Tongue (tissue), 2 donors: ENCODE results near the gene VAPA. TPM values are rescaled to one million over a fixed set of nuclear protein-coding genes. Genes with fewer than 3 reads are reported as not detected.

Experiments used
- DNase-seq: peaks from one replicate; pipeline ENCODE4 v3.0.0-alpha.2; 2015
- total RNA-seq: library from RNA; depleted of rRNA; stranded (reverse); fragments of >200 nt; gene quantifications from one replicate; pipeline ENCODE4 v1.2.3, GENCODE V29; 2014

Gene VAPA
- total RNA-seq, 1 donor from 2014 or later: 356 TPM

- no peak for DNase-seq
These were observed 61.8 kb downstream of the VAPA start for GRCh38 chr18:9975658-9976057.

GRCh38 chr18:9982711-9983110, 68.9 kb downstream of the VAPA start:
- DNase-seq: no peak

GRCh38 chr18:9984080-9984479, 70.3 kb downstream of the VAPA start:
- DNase-seq: no peak

- DNase-seq: no peak
These were observed 71.8 kb downstream of the VAPA start for GRCh38 chr18:9985641-9986040.

GRCh38 chr18:9986156-9986930, 72.5 kb downstream of the VAPA start:
- no peak for DNase-seq

- DNase-seq: no peak
These were observed 73.5 kb downstream of the VAPA start for GRCh38 chr18:9987345-9987744.

- DNase-seq: peak; percentile 39
These were observed 74.1 kb downstream of the VAPA start for GRCh38 chr18:9987931-9988330.

GRCh38 chr18:9988665-9989064, 74.8 kb downstream of the VAPA start:
- DNase-seq: no peak

- no peak for DNase-seq
These were observed 75.7 kb downstream of the VAPA start for GRCh38 chr18:9989481-9989880.

GRCh38 chr18:9991011-9992000, 77.5 kb downstream of the VAPA start:
- DNase-seq: no peak

- no peak for DNase-seq
These were observed 78.6 kb downstream of the VAPA start for GRCh38 chr18:9992300-9992972.

GRCh38 chr18:9992973-9993520, 79.2 kb downstream of the VAPA start:
- no peak for DNase-seq

- no peak for DNase-seq
These were observed 79.8 kb downstream of the VAPA start for GRCh38 chr18:9993521-9994025.

- DNase-seq: peak; percentile 7
These were observed 80.3 kb downstream of the VAPA start for GRCh38 chr18:9994026-9994570.

GRCh38 chr18:9994701-9995235, 81.0 kb downstream of the VAPA start:
- DNase-seq: no peak

- DNase-seq: no peak
These were observed 81.8 kb downstream of the VAPA start for GRCh38 chr18:9995631-9996030.

- DNase-seq: no peak
These were observed 82.3 kb downstream of the VAPA start for GRCh38 chr18:9996094-9996493.

- DNase-seq: no peak
These were observed 83.9 kb downstream of the VAPA start for GRCh38 chr18:9997711-9998110.

GRCh38 chr18:9998330-9998729, 84.5 kb downstream of the VAPA start:
- DNase-seq: no peak

GRCh38 chr18:10002280-10002679, 88.5 kb downstream of the VAPA start:
- DNase-seq: no peak

- no peak for DNase-seq
These were observed 89.5 kb downstream of the VAPA start for GRCh38 chr18:10003281-10003680.

GRCh38 chr18:10003866-10004265, 90.0 kb downstream of the VAPA start:
- DNase-seq: no peak
